DMS153 treated with DMSO at 0.1 percent for 48 hours (cell line): ENCODE results near the gene TMEM109.
"Not testable (repeated sequence)": the region's sequence is repeated elsewhere in the genome, so short reads cannot be mapped to it uniquely, and the experiment has no call there.

ENCODE experiments used
- DNase-seq: peaks from one replicate; lab custom pipeline; 2025; ENCODE audit not compliant: unreplicated experiment; lab: John Stamatoyannopoulos, UW

The TMEM109 gene

DNA sequence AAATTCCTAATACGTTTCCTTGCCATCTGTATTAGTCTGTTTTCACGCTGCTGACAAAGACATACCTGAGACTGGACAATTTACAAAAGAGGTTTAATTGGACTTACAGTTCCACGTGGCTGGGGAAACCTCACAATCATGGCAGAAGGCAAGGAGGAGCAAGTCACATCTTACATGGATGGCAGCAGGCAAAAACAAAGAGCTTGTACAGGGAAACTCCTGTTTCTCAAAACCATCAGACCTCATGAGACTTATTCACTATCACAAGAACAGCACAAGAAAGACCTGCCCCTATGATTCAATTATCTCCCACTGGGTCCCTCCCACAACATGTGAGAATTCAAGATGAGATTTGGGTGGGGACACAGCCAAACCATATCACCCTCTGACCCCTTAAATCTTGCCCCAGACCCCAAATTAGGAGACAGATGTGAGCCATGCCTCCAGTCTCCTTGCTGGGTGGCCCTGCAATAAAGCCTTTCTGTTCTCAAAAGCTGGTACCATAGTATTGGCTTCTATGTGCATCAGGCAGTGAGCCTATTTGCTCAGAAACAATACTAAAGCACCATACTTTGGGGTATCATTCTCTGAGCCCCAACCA, 4.2 kb upstream of the TMEM109 start:
- not testable (repeated sequence) for DNase-seq

DNA sequence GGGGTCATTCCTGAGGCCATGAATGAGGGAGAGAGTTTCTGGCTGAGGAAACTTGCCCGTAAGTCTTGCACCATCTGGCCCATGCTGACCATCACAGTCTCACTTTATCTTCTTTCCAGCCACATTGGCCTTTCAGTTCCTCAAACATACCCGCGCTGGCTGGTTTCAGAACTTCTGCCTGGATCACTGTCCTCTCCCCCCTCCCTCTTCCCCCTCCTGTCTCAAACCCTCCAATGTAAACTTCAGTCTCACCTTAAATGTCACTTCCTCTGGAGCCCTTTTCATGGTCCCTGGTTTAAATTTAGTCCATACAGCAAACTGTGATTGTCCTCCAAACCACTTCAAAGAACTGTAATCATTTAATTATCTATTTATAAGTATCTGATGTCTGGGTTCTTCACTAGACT, 3.7 kb upstream of the TMEM109 start:
- DNase-seq = no peak

DNA sequence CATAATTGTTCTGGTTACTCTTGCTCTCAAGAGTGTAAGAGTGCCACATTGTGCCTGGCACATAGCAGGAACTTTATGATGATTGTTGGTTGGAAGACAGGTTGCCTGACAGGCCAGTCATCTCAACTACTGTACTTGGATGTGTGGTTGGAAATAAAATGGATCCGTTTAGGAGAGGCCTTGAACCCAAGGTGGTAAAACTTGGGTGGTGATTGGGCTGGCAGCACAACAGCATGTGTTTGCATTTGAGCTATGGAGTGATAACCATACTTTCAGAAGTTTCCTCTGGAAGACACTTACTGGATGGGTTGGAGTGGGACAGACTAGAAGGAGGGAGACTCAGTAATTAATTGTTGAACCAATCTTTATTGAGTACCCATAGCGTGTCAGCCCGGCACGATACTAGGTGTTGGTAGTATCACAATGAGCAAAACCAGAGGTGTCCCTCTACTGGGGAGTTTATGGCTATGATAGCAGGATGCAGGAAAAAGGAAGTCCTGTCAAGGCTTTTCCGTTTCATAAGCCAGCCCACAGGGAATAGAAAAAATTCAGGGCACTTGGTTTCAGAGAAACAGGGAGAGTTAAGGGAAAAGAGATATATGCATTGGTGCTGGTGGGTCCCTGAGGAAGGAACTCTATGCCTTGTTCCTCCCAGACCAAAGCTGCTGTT, 3.1 kb upstream of the TMEM109 start:
- DNase-seq = no peak

DNA sequence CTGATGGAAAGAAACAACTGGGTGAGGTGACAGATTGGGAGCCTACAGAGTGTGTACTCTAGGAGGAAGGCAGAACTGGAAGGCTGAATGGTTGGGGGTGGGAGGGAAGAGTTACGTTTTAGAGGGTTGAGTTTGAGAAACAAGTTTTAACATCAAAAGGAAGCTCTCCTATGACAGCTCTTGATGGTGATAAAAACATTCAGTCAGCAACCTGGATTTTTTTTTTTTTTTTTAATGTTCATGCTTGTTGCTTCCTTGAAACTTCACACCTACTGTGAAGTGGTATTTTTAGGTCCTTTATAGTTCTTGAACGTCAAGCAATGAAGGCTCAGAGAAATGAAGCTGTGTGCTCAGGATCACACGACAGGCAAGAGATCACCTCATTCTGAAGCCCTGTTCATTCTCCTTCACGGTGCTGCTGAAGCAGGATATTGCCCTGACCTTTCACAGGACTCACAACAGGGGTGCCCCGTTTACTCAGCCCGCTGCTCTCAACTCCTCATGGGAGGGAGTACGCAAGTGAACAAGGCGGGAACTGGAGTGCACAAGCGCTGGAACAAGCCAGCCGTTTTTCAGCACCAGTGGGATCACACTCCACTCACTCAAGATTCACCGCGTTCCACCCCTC, 1.6 kb upstream of the TMEM109 start:
- peak; percentile 34 for DNase-seq

DNA sequence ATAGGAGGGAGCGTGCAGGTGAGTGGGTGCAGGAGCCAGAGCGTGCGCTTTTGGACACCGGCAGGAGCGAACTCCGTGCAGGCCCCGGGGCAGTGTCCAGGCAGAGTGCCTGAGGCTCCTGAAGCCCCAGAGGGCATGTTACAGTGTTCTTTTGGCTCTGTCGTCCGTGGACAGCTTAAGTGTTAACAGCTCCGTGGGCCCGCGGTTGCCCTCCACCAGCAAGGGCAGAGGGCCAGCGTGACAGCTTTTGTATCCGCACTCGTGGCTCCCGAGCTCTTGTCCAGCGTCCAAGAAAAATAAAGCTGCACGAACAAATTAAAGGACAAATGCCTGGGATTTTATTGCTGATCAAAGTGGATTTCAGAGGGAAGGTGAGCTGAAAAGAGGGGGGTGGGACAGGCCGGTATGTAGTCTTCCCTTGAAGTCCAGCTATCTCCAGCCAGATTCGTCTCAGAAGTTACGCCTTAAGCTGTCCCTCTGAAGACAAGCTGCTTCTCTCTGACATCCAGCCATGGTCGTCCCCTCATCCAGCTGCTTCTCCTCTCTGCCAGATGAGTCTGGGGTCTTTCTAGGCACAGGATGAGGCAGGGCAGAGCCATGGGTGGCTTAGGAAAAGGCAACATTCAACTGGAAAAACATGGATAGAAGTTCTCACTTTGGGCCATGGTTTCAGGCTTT, 968 bp upstream of the TMEM109 start:
- no peak for DNase-seq

DNA sequence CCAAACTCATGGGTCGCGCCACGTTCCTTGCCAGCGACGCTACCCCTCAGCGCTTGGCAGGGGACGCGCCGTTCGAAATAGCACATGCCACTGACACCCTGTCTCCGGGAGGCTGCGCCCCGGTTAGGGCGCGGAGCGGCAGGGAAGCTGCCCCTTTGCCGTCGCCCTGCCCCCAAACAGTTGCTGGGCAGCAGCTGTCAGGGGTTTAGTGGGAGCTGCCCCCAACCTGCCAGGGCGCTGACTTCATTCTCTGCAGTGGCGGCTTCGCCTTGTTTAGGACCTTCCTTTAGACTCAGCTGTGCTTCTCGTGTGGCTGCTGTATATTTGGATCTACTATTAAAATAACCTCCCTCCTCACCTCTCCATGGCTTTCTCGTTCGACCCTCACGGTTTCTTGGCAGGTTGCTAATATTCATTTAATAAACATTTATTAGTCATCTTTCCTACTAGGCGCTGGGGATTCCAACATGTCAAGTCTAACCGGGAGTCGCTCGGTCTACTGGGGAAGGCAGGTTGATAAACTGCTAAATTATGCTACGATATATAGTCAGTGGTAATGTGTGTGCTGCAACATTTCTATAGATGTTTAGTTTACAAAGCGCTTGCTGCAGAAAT, 782 bp downstream of the TMEM109 start:
- no peak for DNase-seq

DNA sequence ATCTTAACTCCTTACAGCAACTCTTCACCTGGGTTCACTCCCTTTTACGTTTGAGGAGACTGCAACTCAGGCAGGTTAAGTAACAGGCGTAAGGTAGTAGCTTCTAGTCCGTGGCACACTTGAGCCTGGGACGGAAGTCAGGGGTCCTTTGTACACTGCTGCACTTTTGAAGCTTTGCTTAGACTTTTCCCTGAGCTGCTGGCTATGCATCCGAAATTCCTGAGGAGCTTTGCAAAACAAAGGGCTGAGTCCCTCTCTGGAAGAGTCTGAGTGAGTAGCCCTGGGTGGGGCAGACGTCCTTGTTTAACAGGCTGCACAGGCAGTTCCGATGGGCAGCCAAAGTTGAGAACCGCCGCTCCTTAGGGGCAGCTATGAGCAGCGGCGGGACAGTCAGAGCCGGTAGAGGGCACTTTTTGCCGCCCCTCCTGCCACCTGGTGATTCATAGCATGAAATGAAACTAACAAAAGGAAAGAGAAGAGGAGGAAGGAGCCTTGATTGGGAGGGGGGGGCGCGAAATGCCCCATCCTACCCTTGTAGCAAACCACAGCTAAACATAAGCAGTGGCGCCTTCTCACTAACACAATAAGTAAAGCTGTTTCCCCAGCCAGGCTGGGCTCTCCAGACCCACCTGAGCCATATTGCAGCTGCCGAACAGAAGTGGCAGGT, 1.4 kb downstream of the TMEM109 start:
- no peak for DNase-seq

DNA sequence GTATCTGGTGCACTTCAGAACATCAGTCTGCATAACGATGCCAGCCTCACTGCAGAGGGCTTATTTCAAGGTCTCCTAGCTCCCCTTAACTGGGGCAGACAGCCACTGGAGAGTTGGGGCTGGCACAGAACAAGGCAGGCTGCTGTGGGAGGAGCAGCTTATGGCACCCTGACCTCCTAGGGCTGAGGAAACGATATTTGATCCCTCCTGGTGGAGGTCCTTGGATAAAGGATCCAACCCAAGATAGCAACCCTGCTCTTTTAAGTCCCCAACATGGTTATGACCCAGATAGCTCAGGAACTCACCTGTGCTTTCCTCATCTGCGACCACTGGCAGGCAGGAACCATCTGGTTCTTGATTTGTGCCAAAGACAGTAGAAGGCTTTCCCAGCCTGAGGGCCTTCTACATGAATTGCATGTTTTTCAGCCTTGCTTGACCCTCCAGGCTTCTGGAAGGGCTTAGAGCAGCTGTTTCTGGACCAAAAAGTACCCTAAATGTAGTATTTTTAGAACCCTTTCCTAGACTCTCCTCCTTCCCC, 2.8 kb downstream of the TMEM109 start:
- no peak for DNase-seq

DNA sequence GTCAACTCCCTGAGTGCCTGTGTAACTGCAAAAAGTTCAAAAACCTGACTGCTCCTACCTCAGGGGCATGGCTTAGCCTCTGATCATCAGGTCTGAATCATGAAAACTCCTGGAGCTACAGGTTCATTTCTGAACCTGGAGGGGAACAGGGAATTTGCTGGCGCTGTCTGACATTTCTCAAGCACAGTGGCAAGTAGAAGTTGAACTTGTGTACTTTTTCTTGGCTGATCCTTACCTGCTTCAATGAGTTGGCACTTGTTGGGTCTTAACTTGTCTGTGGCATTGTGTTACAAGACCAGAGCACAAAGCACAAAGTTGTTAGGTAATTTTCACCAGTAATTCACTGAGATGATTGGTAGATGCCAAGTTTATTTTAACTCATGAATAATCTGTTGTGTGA, 3.3 kb downstream of the TMEM109 start:
- DNase-seq = no peak

DNA sequence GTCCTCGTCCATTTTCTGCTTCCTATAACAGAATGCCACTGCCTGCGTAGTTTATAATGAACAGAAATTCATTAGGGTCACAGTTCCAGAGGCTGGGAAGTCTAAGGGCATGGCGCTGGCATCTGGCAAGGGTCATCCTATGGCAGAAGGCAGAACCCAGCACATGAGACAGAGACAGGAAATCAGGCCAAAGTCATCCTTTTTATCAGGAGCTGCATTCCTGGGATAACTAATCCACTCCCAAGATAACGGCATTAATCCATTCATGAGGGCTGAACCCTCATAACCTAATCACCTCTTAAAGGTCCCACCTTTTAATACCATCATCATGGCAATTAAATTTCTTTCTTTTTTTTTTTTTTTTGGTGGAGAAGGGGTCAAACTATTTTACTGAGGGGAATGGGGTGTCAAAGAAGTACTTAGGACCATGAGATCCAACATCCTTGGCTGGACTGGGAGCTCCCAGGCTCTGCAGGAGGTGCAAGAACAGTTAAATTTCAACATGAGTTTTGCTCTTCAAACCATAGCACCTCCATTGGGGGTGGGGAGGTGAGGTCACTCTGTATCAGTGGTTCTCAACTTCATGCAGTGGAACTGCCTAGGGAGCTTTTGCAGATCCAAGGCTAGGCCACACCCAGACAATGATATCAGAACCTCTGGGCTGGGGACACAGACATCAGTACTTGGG, 4.4 kb downstream of the TMEM109 start:
- DNase-seq = no peak

DNA sequence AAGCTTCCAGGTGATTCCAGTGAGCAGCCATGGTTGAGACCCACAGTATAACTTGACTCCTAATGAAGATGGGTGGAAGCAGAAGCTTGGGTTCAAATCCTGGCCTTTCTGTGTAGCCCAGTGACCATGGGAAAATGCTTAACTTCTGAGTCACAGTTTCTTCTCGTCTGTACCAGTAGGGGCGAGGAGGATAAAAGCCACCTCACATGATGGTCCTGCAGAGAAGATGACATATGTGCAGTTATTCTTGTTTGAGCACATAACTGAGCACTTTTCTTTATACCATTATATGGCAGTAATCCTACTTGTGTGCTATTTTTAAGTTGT, 4.9 kb downstream of the TMEM109 start:
- DNase-seq = no peak

DNA sequence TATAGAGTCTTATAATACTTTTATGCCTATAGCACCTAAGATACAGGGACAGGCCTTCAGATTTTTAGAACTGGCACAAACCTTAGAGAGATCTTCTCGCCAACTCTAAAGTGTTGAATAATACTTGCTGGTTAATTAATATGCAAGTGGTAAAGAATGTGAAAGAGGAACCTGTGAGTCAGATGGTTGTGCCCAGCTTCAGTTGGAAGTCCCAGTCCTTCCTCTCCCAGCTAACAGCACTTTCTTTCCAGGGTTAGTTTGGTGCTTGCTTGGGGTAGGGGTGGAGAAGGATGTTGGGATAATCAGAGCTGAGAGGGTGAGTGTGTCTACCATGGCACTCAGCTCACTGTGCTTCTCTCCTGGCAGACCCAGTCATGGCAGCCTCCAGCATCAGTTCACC, 5.4 kb downstream of the TMEM109 start:
- no peak for DNase-seq

DNA sequence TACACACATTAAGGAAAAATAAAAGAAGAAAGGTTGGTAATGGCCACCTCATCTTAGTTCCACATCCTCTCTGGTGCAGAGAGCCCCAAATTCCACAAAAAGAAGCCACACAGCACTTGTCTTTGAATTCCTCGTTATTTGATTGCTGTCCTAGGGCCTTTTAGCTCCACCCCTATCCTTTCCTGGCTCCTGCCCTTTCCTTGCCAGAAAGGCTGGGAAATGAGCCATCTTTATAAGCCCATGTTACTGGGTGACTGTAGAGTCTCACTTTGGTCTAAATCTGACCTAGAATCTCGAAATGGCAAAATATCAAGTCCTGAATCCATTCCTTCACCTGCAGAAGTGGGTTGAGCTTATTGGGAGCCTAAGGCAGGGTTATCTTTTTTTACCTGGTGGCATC, 6.0 kb downstream of the TMEM109 start:
- no peak for DNase-seq

DNA sequence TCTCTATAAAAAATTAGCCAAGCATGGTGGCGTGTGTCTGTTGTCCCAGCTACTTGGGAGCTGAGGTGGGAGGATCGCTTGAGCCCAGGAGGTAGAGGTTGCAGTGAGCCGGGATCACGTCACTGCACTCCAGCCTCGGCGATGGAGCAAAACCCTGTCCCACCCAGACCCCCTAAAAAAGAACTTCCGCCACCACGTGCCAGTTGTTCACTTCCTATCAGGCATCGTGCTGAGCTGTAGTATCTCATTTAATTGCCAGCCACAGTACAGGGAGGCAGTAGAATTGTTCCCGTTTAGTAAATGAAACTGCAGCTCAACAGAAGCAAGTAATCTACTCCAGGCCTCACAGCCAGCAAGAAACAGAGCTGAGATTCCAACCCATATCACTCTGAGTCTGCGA, 7.3 kb downstream of the TMEM109 start:
- DNase-seq = no peak

DNA sequence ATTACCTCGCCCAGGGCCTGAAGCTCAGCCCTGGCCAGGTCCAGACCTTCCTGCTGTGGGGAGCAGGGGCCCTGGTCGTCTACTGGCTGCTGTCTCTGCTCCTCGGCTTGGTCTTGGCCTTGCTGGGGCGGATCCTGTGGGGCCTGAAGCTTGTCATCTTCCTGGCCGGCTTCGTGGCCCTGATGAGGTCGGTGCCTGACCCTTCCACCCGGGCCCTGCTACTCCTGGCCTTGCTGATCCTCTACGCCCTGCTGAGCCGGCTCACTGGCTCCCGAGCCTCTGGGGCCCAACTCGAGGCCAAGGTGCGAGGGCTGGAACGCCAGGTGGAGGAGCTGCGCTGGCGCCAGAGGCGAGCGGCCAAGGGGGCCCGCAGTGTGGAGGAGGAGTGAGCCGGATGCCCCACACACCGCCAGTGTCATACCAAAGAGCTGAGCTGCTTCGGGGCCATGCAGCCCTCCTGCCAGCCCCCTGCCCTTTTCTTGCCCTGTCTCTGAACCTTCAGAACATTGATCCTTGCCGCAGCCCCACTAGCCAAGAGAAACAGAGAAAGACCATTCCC, 7.9 kb downstream of the TMEM109 start:
- no peak for DNase-seq

DNA sequence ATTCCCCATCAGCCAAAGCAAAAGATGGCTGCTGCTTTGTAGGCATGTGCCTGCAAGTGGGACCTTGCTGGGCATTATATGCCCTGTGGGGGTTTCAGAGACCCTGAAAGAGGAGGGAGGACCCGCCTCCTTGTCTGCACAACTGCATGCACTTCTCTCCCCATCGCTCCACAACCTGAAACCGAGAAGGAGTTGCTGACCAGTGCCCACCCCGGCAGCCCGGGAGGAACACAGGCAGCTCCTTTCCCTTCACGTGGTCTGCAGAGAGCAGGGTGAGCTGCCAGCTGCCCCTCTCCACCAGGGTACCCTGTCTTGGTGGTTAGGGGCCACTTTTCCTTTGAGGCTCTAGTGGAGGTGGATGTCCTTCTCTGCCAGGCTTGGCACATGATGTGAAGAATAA, 8.9 kb downstream of the TMEM109 start:
- DNase-seq = no peak

DNA sequence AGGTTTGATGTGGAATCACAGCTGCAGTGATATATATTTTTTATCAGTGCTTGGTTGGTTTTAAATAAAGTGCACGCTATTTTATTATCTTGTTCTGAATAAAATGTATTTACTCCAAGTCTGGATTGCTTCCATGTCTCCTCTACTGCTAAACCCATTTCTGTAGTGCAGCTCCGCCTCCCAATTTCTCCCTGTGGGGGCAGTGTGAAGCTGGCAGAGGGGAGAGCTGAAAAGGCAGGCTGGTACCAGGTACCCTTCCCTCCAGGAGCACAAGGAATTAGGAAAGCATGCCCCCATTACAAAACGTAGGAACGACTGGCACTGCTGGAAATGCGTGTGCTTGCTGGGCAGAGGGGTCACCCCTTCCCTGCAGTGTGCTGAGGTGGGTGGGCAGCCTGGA, 9.4 kb downstream of the TMEM109 start:
- no peak for DNase-seq

DNA sequence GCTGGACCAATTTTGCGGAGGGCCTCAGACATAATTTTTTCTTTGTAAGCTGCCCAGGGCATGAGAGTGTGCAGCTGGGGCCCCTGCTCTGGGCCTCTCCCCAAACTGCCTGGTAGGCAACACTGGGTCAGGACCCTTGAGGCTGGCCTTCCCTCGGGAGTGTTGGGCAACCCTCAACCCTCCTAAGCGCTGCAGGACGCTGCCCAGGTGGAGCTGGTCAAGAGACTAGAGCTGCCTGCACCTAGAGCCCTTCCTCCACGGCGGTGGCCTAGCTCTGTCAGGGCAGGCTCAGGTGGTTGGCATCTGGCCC, 9.8 kb downstream of the TMEM109 start:
- no peak for DNase-seq

DNA sequence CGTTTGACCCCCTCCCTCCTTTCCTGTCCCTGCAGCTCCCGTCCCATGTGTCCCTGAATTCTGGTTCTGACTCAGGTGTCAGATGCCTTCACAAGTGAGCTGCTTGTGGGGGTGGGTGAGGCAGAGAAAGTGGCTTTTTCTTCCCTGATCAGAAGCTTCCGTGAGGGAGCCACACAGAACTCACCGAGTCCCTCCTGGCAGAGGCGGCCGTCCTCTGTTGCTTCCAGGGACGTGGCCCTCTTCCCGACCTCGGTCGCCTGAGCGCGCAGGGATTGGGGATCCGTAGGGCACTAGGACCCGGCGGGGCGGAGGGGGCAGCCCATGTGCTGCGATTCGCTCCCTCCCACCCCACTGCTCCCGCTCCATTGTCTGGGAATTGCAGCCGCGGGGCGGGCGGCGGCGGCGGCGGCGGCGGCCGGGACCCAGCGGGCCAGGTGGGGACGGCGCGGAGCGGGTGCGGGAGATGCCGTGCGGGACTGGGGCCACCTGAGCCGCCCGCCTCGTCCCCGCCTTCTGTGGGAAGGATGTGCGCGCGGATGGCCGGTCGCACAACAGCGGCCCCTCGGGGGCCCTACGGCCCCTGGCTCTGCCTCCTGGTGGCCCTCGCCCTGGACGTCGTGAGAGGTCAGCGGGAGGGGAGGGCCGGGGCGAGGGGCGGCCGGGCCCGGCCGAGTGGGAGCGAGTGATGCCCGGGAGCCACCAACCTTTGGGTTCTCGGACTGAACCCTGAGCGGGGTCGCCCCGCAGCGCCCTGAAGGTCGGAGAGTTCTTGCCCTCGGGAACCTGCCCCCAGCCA, 10.3 kb downstream of the TMEM109 start, which contains the start of gene TMEM132A:
Gene TMEM132A (plus strand): TSS at position 351 of the 796 bp plus-strand sequence. CDS start 174 bp downstream, at position 525.
- DNase-seq = peak; percentile 56
